Body of pancreas (tissue), 4 donors: Measurements from ENCODE around the gene MSI2.

Source experiments
- CTCF ChIP-seq, 7 experiments: fragments of 450-650 bp in 4 of 7; fragments of 200-600 bp in 3 of 7; sonication (generic) in 3 of 7; IDR thresholded peaks; one replicate each; pipeline ENCODE4 v1.5.1; 2016 to 2019; ENCODE audit warnings: antibody characterized with exemption in 7 of 7
- POLR2A ChIP-seq, 3 donors: fragments of 450-650 bp; IDR thresholded peaks; one replicate each; pipeline ENCODE4 v1.6.1; 2016; ENCODE audit warnings: antibody characterized with exemption in 3 of 3, mild to moderate bottlenecking in 2 of 3

DNA sequence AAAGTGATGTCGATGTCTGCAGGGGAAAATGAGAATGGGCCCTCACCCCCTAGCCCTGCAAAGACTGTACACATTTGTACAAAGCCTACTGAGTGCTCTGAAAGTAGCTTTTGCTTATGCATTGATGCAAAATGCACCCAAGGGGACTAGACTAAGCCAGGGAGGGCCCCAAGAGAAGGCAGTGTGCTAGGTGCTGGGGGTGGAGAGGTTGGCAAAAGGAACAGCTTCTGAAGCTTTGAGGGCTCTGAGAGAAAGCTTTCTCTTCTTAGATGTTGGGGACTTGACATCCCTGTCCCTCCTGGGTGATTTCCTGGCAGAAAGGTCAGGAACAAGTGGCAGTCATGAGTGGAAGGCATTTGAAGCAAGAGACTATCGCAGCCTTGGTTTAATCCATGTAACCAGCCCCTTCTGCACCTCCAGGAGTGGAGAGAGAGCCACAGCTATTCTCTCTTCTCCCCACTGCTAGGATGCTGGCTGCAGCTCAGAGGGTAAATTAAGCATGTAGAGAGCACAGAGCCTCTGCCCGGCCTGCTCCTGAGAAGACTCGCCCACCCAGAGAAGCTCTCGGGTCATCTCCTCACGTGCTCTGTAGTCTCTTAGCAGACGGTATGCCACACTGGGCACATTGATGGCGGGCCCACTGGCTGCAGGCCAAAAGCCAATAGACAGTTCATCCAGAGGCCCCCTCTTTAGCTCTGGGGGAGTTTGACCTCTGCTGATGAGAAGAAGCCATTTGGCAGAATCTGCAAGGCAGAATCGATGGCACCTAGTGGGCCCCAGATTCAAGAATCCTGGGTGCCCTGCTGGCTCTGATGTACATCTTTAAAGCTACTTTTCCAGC is 221.4 kb downstream of the MSI2 start:
- TF ChIP-seq CTCF (IDR thresholded peaks at IDR 0.05) = no peak
- no peak for TF ChIP-seq POLR2A (IDR thresholded peaks at IDR 0.05)
